K562 (cell line): ENCODE measurements around the gene GRAMD4. TPM values are rescaled to one million over a fixed set of nuclear protein-coding genes. Genes with fewer than 3 reads are reported as not detected.

ENCODE experiments used
- BHLHE40 ChIP-seq: IDR thresholded peaks from 2 replicates; pipeline ENCODE4 v1.6.1; 2011; ENCODE audit warnings: low read length, improper control_type of control experiment
- C11orf30 ChIP-seq: fragments of 450-650 bp; IDR thresholded peaks from 2 replicates; pipeline ENCODE4 v1.6.1; 2016; ENCODE audit warnings: low read depth, mild to moderate bottlenecking
- CBFA2T3 ChIP-seq: fragments of 450-650 bp; IDR thresholded peaks from 2 replicates; pipeline ENCODE4 v1.6.1; 2017
- DPF2 ChIP-seq: fragments of 450-650 bp; IDR thresholded peaks from 2 replicates; pipeline ENCODE4 v1.6.1; 2016
- EP300 ChIP-seq: IDR thresholded peaks from 2 replicates; pipeline ENCODE4 v1.6.1; 2012; ENCODE audit warnings: low read length, improper control_type of control experiment
- FOXP1 ChIP-seq: sonication (generic); formaldehyde crosslinking; IDR thresholded peaks from 2 replicates; pipeline ENCODE4 v1.8.0; 2022; ENCODE audit warnings: mild to moderate bottlenecking, missing genetic modification reagents
- GABPA ChIP-seq: fragments of 200-800 bp; sonication (Bioruptor generic); conservative IDR thresholded peaks from 2 replicates; pipeline ENCODE4 v1.6.1; 2016; ENCODE audit warnings: low read depth, missing genetic modification characterization, missing compliant biosample characterization
- GTF2E2 ChIP-seq: fragments of 200-800 bp; sonication (Bioruptor generic); IDR thresholded peaks from 2 replicates; pipeline ENCODE4 v1.6.1; 2016; ENCODE audit warnings: missing genetic modification characterization, missing compliant biosample characterization
- HDAC1 ChIP-seq, 2 experiments: fragments of 450-650 bp; IDR thresholded peaks; 2 replicates each; pipeline ENCODE4 v1.6.1; 2016 to 2017; ENCODE audit warnings: inconsistent platforms in 1 of 2, mild to moderate bottlenecking in 1 of 2, moderate library complexity in 1 of 2
- L3MBTL2 ChIP-seq: fragments of 450-650 bp; IDR thresholded peaks from 2 replicates; pipeline ENCODE4 v1.6.1; 2016; ENCODE audit warnings: mild to moderate bottlenecking, moderate library complexity
- LARP7 ChIP-seq: fragments of 450-650 bp; IDR thresholded peaks from 2 replicates; pipeline ENCODE4 v1.6.1; 2016
- MCM5 ChIP-seq: fragments of 450-650 bp; IDR thresholded peaks from 2 replicates; pipeline ENCODE4 v1.6.1; 2016; ENCODE audit warnings: low read depth
- MEIS2 ChIP-seq: fragments of 450-650 bp; IDR thresholded peaks from 2 replicates; pipeline ENCODE4 v1.6.1; 2014; ENCODE audit warnings: mild to moderate bottlenecking; ENCODE audit not compliant: partially characterized antibody
- NFE2 ChIP-seq: IDR thresholded peaks from 2 replicates; pipeline ENCODE4 v1.6.1; 2014; ENCODE audit warnings: antibody characterized with exemption, low read depth
- NFIC ChIP-seq: fragments of 450-650 bp; IDR thresholded peaks from 2 replicates; pipeline ENCODE4 v1.6.1; 2017; ENCODE audit warnings: mild to moderate bottlenecking, inconsistent platforms
- NR2C2 ChIP-seq, 2 experiments: fragments of 200-800 bp in 1 of 2; sonication (Bioruptor generic) in 1 of 2; sonication (generic) in 1 of 2; formaldehyde crosslinking in 1 of 2; IDR thresholded peaks; 2 replicates each; pipeline versions ENCODE4 v1.6.1 to v1.8.0; 2016 to 2022; ENCODE audit warnings: mild to moderate bottlenecking in 1 of 2, missing compliant biosample characterization in 1 of 2, missing genetic modification characterization in 1 of 2, missing genetic modification reagents in 1 of 2
- RBM15 ChIP-seq: fragments of 200-400 bp; formaldehyde crosslinking; IDR thresholded peaks from 2 replicates; pipeline ENCODE4 v1.6.1; 2018; ENCODE audit warnings: mild to moderate bottlenecking, low read length, moderate library complexity; ENCODE audit not compliant: insufficient read depth
- SMARCA4 ChIP-seq: fragments of 450-650 bp; IDR thresholded peaks from 2 replicates; pipeline ENCODE4 v1.6.1; 2016
- SMARCE1 ChIP-seq: fragments of 450-650 bp; IDR thresholded peaks from 2 replicates; pipeline ENCODE4 v1.7.1; 2016; ENCODE audit warnings: mild to moderate bottlenecking
- TCF3 ChIP-seq: sonication (generic); formaldehyde crosslinking; IDR thresholded peaks from 2 replicates; pipeline ENCODE4 v1.4.0; 2020; ENCODE audit warnings: mild to moderate bottlenecking, missing genetic modification reagents
- TEAD4 ChIP-seq, 2 experiments: sonication (generic) in 1 of 2; formaldehyde crosslinking in 1 of 2; IDR thresholded peaks; 2 replicates each; pipeline versions ENCODE4 v1.6.1 to v1.8.0; 2012 to 2022; ENCODE audit warnings: borderline replicate concordance in 1 of 2, inconsistent platforms in 1 of 2, low read length in 1 of 2, mild to moderate bottlenecking in 1 of 2, missing genetic modification reagents in 1 of 2
- ZC3H8 ChIP-seq: fragments of 450-650 bp; IDR thresholded peaks from 2 replicates; pipeline ENCODE4 v1.6.1; 2017
- polyA plus RNA-seq, 8 experiments: library from polyadenylated mRNA; depleted of rRNA in 4 of 8; stranded (reverse) in 5 of 8; unstranded in 3 of 8; fragments of >200 nt; fragmentation: Nextera tagmentation in 2 of 8; fragmentation: Illumina TruSeq in 1 of 8; extraction: Ambion mirVana in 2 of 8; extraction: Trizol in 1 of 8; gene quantifications; 2 replicates each; pipeline versions ENCODE4 v1.2.1 to v1.2.3, GENCODE V29; 2011 to 2014; ENCODE audit warnings: inconsistent platforms in 1 of 8, missing spikeins in 1 of 8
- total RNA-seq, 7 experiments: library from RNA; depleted of rRNA in 6 of 7; stranded (reverse); fragments of >200 nt in 6 of 7; fragmentation: Illumina TruSeq in 2 of 7; extraction: Trizol in 2 of 7; gene quantifications; 2 replicates each; pipeline versions ENCODE4 v1.2.1 to v1.2.3, GENCODE V29; 2011 to 2021; ENCODE audit warnings: low replicate concordance in 1 of 7
- TF ChIP-seq, protein P1 (sequence below): fragments of 450-650 bp; IDR thresholded peaks from 2 replicates; pipeline ENCODE4 v1.6.1; 2016
- TF ChIP-seq, protein P2 (sequence below): fragments of 450-650 bp; IDR thresholded peaks from 2 replicates; pipeline ENCODE4 v1.6.1; 2017; ENCODE audit warnings: antibody characterized with exemption, mild to moderate bottlenecking

GRAMD4 gene
- total and polyA plus RNA-seq, 9 of the 15 experiments (the other 6 are each of a cell fraction or from before 2014, with no cell fraction given), result 0.18 to 44.8 (median 18.6) TPM

GRCh38 chr22:46649141-46650077 lies 29.2 kb downstream of the GRAMD4 start (continued):
- peak; percentile 58 for TF ChIP-seq NFIC
- TF ChIP-seq L3MBTL2, result peak; percentile 89
- TF ChIP-seq DPF2, result peak; percentile 57; the same call in 1 of the 2 replicates
- TF ChIP-seq HDAC1 (IDR thresholded peaks at IDR 0.05), result no peak
- TF ChIP-seq RBM15, result no peak
- 0 out of 2 replicates have a peak, but pooled peaks have one; percentile 29 for TF ChIP-seq GTF2E2
- peak; percentile 48 for TF ChIP-seq GABPA
- peak; percentile 89 for TF ChIP-seq FOXP1 (CRISPR knock-in tag)
- TF ChIP-seq, protein P1, sequence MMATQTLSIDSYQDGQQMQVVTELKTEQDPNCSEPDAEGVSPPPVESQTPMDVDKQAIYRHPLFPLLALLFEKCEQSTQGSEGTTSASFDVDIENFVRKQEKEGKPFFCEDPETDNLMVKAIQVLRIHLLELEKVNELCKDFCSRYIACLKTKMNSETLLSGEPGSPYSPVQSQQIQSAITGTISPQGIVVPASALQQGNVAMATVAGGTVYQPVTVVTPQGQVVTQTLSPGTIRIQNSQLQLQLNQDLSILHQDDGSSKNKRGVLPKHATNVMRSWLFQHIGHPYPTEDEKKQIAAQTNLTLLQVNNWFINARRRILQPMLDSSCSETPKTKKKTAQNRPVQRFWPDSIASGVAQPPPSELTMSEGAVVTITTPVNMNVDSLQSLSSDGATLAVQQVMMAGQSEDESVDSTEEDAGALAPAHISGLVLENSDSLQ, result peak; percentile 92
- no peak for TF ChIP-seq C11orf30
- peak; percentile 62 for TF ChIP-seq CBFA2T3
- TF ChIP-seq, protein P2, sequence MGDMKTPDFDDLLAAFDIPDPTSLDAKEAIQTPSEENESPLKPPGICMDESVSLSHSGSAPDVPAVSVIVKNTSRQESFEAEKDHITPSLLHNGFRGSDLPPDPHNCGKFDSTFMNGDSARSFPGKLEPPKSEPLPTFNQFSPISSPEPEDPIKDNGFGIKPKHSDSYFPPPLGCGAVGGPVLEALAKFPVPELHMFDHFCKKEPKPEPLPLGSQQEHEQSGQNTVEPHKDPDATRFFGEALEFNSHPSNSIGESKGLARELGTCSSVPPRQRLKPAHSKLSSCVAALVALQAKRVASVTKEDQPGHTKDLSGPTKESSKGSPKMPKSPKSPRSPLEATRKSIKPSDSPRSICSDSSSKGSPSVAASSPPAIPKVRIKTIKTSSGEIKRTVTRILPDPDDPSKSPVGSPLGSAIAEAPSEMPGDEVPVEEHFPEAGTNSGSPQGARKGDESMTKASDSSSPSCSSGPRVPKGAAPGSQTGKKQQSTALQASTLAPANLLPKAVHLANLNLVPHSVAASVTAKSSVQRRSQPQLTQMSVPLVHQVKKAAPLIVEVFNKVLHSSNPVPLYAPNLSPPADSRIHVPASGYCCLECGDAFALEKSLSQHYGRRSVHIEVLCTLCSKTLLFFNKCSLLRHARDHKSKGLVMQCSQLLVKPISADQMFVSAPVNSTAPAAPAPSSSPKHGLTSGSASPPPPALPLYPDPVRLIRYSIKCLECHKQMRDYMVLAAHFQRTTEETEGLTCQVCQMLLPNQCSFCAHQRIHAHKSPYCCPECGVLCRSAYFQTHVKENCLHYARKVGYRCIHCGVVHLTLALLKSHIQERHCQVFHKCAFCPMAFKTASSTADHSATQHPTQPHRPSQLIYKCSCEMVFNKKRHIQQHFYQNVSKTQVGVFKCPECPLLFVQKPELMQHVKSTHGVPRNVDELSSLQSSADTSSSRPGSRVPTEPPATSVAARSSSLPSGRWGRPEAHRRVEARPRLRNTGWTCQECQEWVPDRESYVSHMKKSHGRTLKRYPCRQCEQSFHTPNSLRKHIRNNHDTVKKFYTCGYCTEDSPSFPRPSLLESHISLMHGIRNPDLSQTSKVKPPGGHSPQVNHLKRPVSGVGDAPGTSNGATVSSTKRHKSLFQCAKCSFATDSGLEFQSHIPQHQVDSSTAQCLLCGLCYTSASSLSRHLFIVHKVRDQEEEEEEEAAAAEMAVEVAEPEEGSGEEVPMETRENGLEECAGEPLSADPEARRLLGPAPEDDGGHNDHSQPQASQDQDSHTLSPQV, result peak; percentile 82
- peak; percentile 71; the same call in 1 of the 2 replicates for TF ChIP-seq EP300
- TF ChIP-seq SMARCE1, result peak; percentile 45; the same call in 1 of the 2 replicates
- TF ChIP-seq NFE2, result peak; percentile 63
- 0 out of 2 replicates have a peak, but pooled peaks have one; percentile 8 for TF ChIP-seq TEAD4 (IDR thresholded peaks at IDR 0.05; ENCODE audit: low read length)
- no peak for TF ChIP-seq TEAD4 (CRISPR knock-in tag; IDR thresholded peaks at IDR 0.05; ENCODE audit: borderline replicate concordance)
- no peak for TF ChIP-seq ZC3H8
- TF ChIP-seq SMARCA4, result peak; percentile 46; the same call in 1 of the 2 replicates
- TF ChIP-seq NR2C2 (CRISPR knock-in tag; IDR thresholded peaks at IDR 0.05), result no peak
- no peak for TF ChIP-seq NR2C2 (tag; IDR thresholded peaks at IDR 0.05)
- peak; percentile 82 for TF ChIP-seq MEIS2
- TF ChIP-seq TCF3 (CRISPR knock-in tag), result peak; percentile 60; the same call in 1 of the 2 replicates
- TF ChIP-seq LARP7, result no peak
- no peak for TF ChIP-seq MCM5
- peak; percentile 81 for TF ChIP-seq BHLHE40
